ENCODE results near the gene SORL1-AS1.

GRCh38 chr11:121406291-121406690 lies 46.5 kb downstream of the SORL1-AS1 start:
- TF ChIP-seq CTCF (IDR thresholded peaks at IDR 0.05; ENCODE audit: insufficient read depth, low read length) = no peak
- no peak for TF ChIP-seq POLR2AphosphoS5 (IDR thresholded peaks at IDR 0.05; ENCODE audit: low read depth)
